GM15510 (cell line): ENCODE data around the gene ALDH1A1.

Experiments
- POLR2A ChIP-seq: IDR thresholded peaks from 3 replicates; pipeline ENCODE4 v1.6.1; 2011; ENCODE audit warnings: borderline replicate concordance; ENCODE audit not compliant: insufficient read length; ENCODE audit errors: extremely low read depth

Gene ALDH1A1

GRCh38 chr9:72952914-72953313 lies at the start of gene ALDH1A1:
ALDH1A1 (minus strand) TSS chr9:72953053; CDS start chr9:72953000, 53 bp downstream.
- no peak for TF ChIP-seq POLR2A

- TF ChIP-seq POLR2A: no peak
Measured at GRCh38 chr9:73001860-73002259, 49.0 kb upstream of the ALDH1A1 start.

- TF ChIP-seq POLR2A: no peak
Measured at GRCh38 chr9:72998363-72998762, 45.5 kb upstream of the ALDH1A1 start.

GRCh38 chr9:72997387-72997995 lies 44.6 kb upstream of the ALDH1A1 start:
- TF ChIP-seq POLR2A: no peak

GRCh38 chr9:72996684-72997314 lies 43.9 kb upstream of the ALDH1A1 start:
- TF ChIP-seq POLR2A: no peak

GRCh38 chr9:72996114-72996513 lies 43.3 kb upstream of the ALDH1A1 start:
- no peak for TF ChIP-seq POLR2A

GRCh38 chr9:72995131-72996024 lies 42.5 kb upstream of the ALDH1A1 start:
- TF ChIP-seq POLR2A: no peak

- no peak for TF ChIP-seq POLR2A
Measured at GRCh38 chr9:72991772-72992171, 38.9 kb upstream of the ALDH1A1 start.

GRCh38 chr9:72990397-72991182 lies 37.7 kb upstream of the ALDH1A1 start:
- no peak for TF ChIP-seq POLR2A

GRCh38 chr9:72986522-72987116 lies 33.8 kb upstream of the ALDH1A1 start:
- TF ChIP-seq POLR2A: no peak

GRCh38 chr9:72985746-72986145 lies 32.9 kb upstream of the ALDH1A1 start:
- TF ChIP-seq POLR2A: no peak

- no peak for TF ChIP-seq POLR2A
Measured at GRCh38 chr9:72984991-72985390, 32.1 kb upstream of the ALDH1A1 start.

GRCh38 chr9:72984226-72984947 lies 31.5 kb upstream of the ALDH1A1 start:
- no peak for TF ChIP-seq POLR2A
